ENCODE measurements around the gene INPP5D.

The INPP5D gene

DNA sequence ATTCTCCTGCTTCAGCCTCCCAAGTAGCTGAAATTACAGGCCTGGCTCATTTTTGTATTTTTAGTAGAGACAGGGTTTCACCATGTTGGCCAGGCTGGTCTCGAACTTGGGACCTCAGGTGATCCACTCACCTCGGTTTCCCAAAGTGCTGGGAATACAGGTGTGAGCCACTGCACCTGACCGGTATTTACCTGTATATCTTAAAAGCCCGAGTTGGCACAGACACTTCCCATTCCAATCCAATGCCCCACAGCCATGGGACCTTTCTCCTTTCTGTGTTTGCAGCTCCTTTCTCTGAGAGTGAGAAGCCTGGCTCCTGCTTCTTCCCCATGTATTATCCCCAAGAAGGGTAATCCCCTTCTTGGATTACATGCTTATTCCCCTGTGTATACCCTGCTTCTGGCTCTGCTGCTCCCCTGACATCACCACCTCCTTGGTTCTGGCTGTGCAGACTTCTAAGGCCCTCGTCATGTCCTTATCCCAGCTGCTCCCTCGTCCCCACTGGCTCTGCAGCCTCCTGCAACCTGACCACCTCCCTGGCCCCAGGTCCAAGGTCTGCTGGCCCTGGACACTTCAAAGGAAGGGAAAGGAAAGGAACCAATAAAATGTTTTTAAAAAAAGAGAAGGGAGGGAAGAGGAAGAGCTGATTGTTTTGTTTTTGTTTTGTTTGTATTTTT is 52.8 kb downstream of the INPP5D start:
- Mint-ChIP-seq H3K27ac (no peak overlapping the region), H3K27me3 (ENCODE audit: low read depth) (peaks cover 16% of the 10 kb centered on the region), H3K36me3 (ENCODE audit: low read depth) (no peaks in the 10 kb centered on the region), H3K4me3 (no peak overlapping the region), H3K4me1 (peaks cover 10% of the 10 kb centered on the region), H3K9me3 (no peaks in the 10 kb centered on the region)
- TF ChIP-seq, protein P1, sequence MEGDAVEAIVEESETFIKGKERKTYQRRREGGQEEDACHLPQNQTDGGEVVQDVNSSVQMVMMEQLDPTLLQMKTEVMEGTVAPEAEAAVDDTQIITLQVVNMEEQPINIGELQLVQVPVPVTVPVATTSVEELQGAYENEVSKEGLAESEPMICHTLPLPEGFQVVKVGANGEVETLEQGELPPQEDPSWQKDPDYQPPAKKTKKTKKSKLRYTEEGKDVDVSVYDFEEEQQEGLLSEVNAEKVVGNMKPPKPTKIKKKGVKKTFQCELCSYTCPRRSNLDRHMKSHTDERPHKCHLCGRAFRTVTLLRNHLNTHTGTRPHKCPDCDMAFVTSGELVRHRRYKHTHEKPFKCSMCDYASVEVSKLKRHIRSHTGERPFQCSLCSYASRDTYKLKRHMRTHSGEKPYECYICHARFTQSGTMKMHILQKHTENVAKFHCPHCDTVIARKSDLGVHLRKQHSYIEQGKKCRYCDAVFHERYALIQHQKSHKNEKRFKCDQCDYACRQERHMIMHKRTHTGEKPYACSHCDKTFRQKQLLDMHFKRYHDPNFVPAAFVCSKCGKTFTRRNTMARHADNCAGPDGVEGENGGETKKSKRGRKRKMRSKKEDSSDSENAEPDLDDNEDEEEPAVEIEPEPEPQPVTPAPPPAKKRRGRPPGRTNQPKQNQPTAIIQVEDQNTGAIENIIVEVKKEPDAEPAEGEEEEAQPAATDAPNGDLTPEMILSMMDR (IDR thresholded peaks at IDR 0.05; ENCODE audit: unreplicated experiment in 3 of 3), result no peak

DNA sequence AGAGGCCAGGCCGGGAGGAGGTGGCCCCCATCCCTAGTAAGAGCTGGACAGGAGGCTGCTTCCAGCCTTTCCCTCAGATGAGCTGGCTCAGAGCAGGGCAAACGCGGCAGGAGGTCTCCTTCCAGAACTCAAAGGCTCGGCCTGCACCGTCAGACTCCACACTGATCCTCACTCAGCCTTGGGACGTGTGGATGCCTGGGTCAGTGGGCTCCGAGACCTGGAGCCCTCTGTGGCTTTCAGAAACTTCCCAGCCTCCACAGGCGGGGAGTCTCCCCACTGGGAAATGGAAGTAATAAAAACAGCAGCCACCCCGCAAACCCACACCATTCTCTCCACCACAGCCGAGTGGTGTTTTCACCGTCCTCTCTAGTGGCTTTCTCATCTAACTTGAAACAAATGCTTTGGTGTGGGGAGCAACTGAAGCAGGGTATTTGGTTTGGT is 54.3 kb downstream of the INPP5D start:
- peaks cover 7% of the 10 kb centered on the region for H3K27me3 Mint-ChIP-seq (ENCODE audit: low read depth)
- TF ChIP-seq, protein P1 (IDR thresholded peaks at IDR 0.05; ENCODE audit: unreplicated experiment in 3 of 3), result no peak
- no peaks in the 10 kb centered on the region for H3K36me3 Mint-ChIP-seq (ENCODE audit: low read depth)
- H3K27ac Mint-ChIP-seq, result no peak overlapping the region
- no peak overlapping the region for H3K4me3 Mint-ChIP-seq
- H3K4me1 Mint-ChIP-seq, result peaks cover 16% of the 10 kb centered on the region
- H3K9me3 Mint-ChIP-seq, result no peaks in the 10 kb centered on the region

DNA sequence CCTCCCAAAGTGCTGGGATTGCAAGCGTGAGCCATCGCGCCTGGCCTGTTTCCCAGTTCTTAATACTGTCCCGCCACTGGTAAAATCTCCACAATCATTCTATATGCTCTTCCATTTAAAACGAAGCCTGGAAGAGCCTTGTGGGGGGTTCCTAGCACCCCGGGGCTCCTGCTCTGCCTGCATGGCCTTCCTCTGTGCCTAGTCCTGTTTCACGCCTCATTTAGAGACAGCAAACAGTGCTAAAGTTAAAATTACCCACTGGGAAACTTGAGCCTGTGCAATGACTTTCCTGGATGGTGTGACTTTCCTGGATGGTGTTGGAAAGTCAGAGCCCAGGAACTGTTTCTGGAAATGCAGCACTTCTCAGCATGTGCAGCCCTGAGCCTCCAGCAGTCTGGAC is 55.0 kb downstream of the INPP5D start:
- no peaks in the 10 kb centered on the region for H3K36me3 Mint-ChIP-seq (ENCODE audit: low read depth)
- TF ChIP-seq, protein P1 (IDR thresholded peaks at IDR 0.05; ENCODE audit: unreplicated experiment in 3 of 3), result no peak
- peaks cover 7% of the 10 kb centered on the region for H3K27me3 Mint-ChIP-seq (ENCODE audit: low read depth)
- no peak overlapping the region for H3K4me3 Mint-ChIP-seq
- no peaks in the 10 kb centered on the region for H3K9me3 Mint-ChIP-seq
- H3K4me1 Mint-ChIP-seq, result peaks cover 17% of the 10 kb centered on the region
- no peak overlapping the region for H3K27ac Mint-ChIP-seq

DNA sequence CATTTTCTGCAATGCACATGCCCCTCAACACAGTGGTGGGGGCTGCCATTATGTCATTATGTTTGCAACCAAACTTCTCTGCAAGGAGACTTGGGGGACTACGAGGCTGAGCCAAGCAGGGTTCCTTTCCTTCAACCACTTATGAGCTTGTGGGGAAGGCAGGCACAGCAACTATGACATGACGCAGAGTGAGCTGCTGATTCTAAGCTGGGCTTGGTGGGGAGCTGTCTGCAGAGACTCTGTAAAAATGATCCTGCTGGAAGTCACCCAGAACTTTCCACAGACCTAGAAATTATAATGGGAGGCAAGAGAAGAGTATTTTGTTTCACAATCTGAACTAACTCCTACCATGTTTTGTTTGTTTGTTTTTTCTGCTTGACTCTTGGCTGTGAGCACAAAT is 55.6 kb downstream of the INPP5D start:
- peaks cover 17% of the 10 kb centered on the region for H3K4me1 Mint-ChIP-seq
- no peaks in the 10 kb centered on the region for H3K9me3 Mint-ChIP-seq
- no peak overlapping the region for H3K27ac Mint-ChIP-seq
- no peaks in the 10 kb centered on the region for H3K36me3 Mint-ChIP-seq (ENCODE audit: low read depth)
- no peak overlapping the region for H3K4me3 Mint-ChIP-seq
- H3K27me3 Mint-ChIP-seq (ENCODE audit: low read depth), result peaks cover 7% of the 10 kb centered on the region
- TF ChIP-seq, protein P1 (IDR thresholded peaks at IDR 0.05; ENCODE audit: unreplicated experiment in 3 of 3), result no peak

DNA sequence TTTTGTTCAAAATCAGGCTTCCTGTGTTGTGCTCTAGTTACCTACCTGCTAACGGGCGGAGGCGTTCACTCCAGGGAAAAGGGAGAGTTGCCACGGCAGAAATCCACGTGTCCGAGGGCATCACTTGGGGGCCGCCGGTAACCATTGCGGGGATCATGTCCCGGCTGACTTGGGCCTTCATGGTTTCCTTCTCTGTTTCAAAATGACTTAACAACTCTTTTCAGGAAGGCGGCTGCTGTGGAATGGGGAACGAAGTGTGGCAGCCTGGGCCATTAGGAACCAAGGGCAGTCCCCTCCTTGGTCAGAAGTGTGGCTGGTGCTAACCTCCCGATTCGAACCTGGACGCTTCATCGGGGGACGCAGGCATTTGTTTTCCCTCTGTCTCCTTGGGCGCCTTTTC is 56.8 kb downstream of the INPP5D start:
- Mint-ChIP-seq H3K4me1 (peaks cover 17% of the 10 kb centered on the region), H3K9me3 (no peaks in the 10 kb centered on the region)
- TF ChIP-seq, protein P1 (IDR thresholded peaks at IDR 0.05; ENCODE audit: unreplicated experiment in 3 of 3), result no peak

DNA sequence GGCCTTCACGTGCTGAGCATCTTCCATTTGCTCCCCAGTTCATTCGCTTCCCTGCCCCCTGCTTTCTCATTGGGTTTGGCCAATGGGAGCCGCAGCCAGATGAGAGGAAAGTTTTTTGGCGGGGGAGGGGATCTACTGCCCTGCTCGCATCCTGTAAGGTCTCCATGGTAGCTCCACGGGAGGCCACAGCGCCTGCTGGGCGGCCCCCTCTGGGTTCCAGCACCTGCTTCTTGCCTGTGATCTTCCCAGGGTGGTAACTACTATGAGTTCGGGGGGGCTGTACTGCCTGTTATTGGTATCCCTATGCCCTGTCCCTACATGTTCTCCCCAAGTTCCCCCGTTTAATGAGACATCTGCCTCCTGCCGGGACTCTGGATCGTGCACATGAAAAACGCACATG is 57.2 kb downstream of the INPP5D start:
- Mint-ChIP-seq H3K9me3 (no peaks in the 10 kb centered on the region), H3K36me3 (ENCODE audit: low read depth) (no peaks in the 10 kb centered on the region), H3K27ac (no peak overlapping the region), H3K4me1 (peaks cover 17% of the 10 kb centered on the region), H3K27me3 (ENCODE audit: low read depth) (peaks cover 13% of the 10 kb centered on the region), H3K4me3 (no peak overlapping the region)
- TF ChIP-seq, protein P1 (IDR thresholded peaks at IDR 0.05; ENCODE audit: unreplicated experiment in 3 of 3), result no peak

More for the DNA sequence above, 56.8 kb downstream of the INPP5D start:
- no peak overlapping the region for H3K27ac Mint-ChIP-seq
- H3K36me3 Mint-ChIP-seq (ENCODE audit: low read depth), result no peaks in the 10 kb centered on the region
- peaks cover 9% of the 10 kb centered on the region for H3K27me3 Mint-ChIP-seq (ENCODE audit: low read depth)
- no peak overlapping the region for H3K4me3 Mint-ChIP-seq
